ENCODE data around the gene FANK1.
"Not testable (repeated sequence)": the region's sequence is repeated elsewhere in the genome, so short reads cannot be mapped to it uniquely, and the experiment has no call there.

Gene FANK1

GRCh38 chr10:125892402-125892801 is 4.0 kb upstream of the FANK1 start:
- DNase-seq: not testable (repeated sequence)

GRCh38 chr10:125894176-125894575 is 2.2 kb upstream of the FANK1 start:
- DNase-seq: not testable (repeated sequence)

GRCh38 chr10:125895130-125896087 is 955 bp upstream of the FANK1 start:
- peak; percentile 71 to 72 for DNase-seq

GRCh38 chr10:125897317-125897716 is 953 bp downstream of the FANK1 start:
- DNase-seq: not testable (repeated sequence)

GRCh38 chr10:125900963-125901362 is 4.6 kb downstream of the FANK1 start:
- not testable (repeated sequence) for DNase-seq

- DNase-seq: not testable (repeated sequence)
Measured at GRCh38 chr10:125903135-125903640, 6.8 kb downstream of the FANK1 start.

- not testable (repeated sequence) for DNase-seq
Measured at GRCh38 chr10:125905069-125905994, 9.0 kb downstream of the FANK1 start.

- not testable (repeated sequence) for DNase-seq
Measured at GRCh38 chr10:125907598-125907997, 11.2 kb downstream of the FANK1 start.

- DNase-seq: not testable (repeated sequence)
Measured at GRCh38 chr10:125908813-125909212, 12.4 kb downstream of the FANK1 start.

GRCh38 chr10:125909491-125909890 is 13.1 kb downstream of the FANK1 start:
- not testable (repeated sequence) for DNase-seq

GRCh38 chr10:125911145-125911544 is 14.8 kb downstream of the FANK1 start:
- no peak for DNase-seq

GRCh38 chr10:125911990-125912389 is 15.6 kb downstream of the FANK1 start:
- no peak for DNase-seq

- not testable (repeated sequence) for DNase-seq
Measured at GRCh38 chr10:125913277-125913676, 16.9 kb downstream of the FANK1 start.

- DNase-seq: no peak
Measured at GRCh38 chr10:125916977-125917376, 20.6 kb downstream of the FANK1 start.

GRCh38 chr10:125917704-125918361 is 21.5 kb downstream of the FANK1 start:
- DNase-seq: not testable (repeated sequence)

- DNase-seq: not testable (repeated sequence)
Measured at GRCh38 chr10:125921643-125922306, 25.4 kb downstream of the FANK1 start.

GRCh38 chr10:125925262-125925834 is 29.0 kb downstream of the FANK1 start:
- DNase-seq: no peak

GRCh38 chr10:125926247-125926646 is 29.9 kb downstream of the FANK1 start:
- no peak for DNase-seq

- not testable (repeated sequence) for DNase-seq
Measured at GRCh38 chr10:125927265-125927664, 30.9 kb downstream of the FANK1 start.

- DNase-seq: no peak
Measured at GRCh38 chr10:125928928-125929585, 32.7 kb downstream of the FANK1 start.

GRCh38 chr10:125929618-125930017 is 33.3 kb downstream of the FANK1 start:
- DNase-seq: no peak
